K562 (cell line): ENCODE data around the gene PTPRF. TPM values are rescaled to one million over a fixed set of nuclear protein-coding genes. Genes with fewer than 3 reads are reported as not detected.

Experiments used
- ATAC-seq: fragments of 200-7000 bp; cut with Tn5 transposase; 3 replicates; pipeline ENCODE4 v1.9.1; 2020; ENCODE audit warnings: moderate library complexity
- BruUV-seq: library from RNA; stranded (reverse); fragments of 400-500 nt; replicated peaks from 2 replicates; lab custom pipeline; 2021; lab: Mats Ljungman, UMichigan
- CTCF ChIA-PET: fragments of 300-600 bp; formaldehyde crosslinking; extraction: SDS; loops from one replicate; lab custom pipeline; 2021; ENCODE audit warnings: low intra/inter-chr PET ratio; lab: Yijun Ruan, JAX
- POLR2A ChIA-PET: fragments of 300-600, 350-650 bp; sonication (Branson Sonifier 250); formaldehyde crosslinking; extraction: SDS; loops from one replicate; lab custom pipeline; 2021; ENCODE audit warnings: antibody characterized with exemption, inconsistent platforms; lab: Yijun Ruan, JAX
- DNase-seq, 4 experiments: peaks; one replicate each; pipeline versions ENCODE4 v3.0.0 to v3.0.0-alpha.2; 2011 to 2018; ENCODE audit warnings: low spot score in 3 of 4, mixed read lengths in 3 of 4; ENCODE audit errors: extremely low read depth in 1 of 4
- FAIRE-seq: peaks from 2 replicates; lab custom pipeline; 2011; peaks lifted over from hg19 to GRCh38; lab: Jason Lieb, UNC
- H2AFZ ChIP-seq: 2 replicates; pipeline ENCODE4 v1.6.0; 2011; ENCODE audit warnings: low read depth, low read length, control low read depth, inconsistent platforms
- H3K27ac ChIP-seq: fragments of 200-600 bp; 3 replicates; pipeline ENCODE4 v1.8.0; 2011; ENCODE audit warnings: low read depth, mild to moderate bottlenecking, control low read depth, inconsistent platforms, low read length, moderate library complexity, mixed read lengths; ENCODE audit errors: extremely low read depth
- H3K27me3 ChIP-seq, 2 experiments: fragments of 300-600 bp in 1 of 2; 2 replicates in 1 of 2; 3 replicates in 1 of 2; pipeline versions ENCODE4 v1.6.0 to v1.8.0; 2011; ENCODE audit warnings: inconsistent platforms in 2 of 2, low read length in 2 of 2, mild to moderate bottlenecking in 1 of 2, mixed read lengths in 1 of 2, moderate library complexity in 1 of 2; ENCODE audit not compliant: control insufficient read depth in 2 of 2, insufficient read depth in 2 of 2
- H3K36me3 ChIP-seq: fragments of 300-600 bp; 3 replicates; pipeline ENCODE4 v1.8.0; 2011; ENCODE audit warnings: mild to moderate bottlenecking, low read length, inconsistent platforms; ENCODE audit not compliant: control insufficient read depth, insufficient read depth
- H3K4me1 ChIP-seq, 2 experiments: fragments of 200-600 bp in 1 of 2; replicated peaks in 1 of 2; 2 replicates in 1 of 2; 3 replicates in 1 of 2; pipeline versions ENCODE4 v1.5.1 to v1.8.0; 2011; ENCODE audit warnings: inconsistent platforms in 2 of 2, low read length in 2 of 2, mild to moderate bottlenecking in 1 of 2, mixed read lengths in 1 of 2, moderate library complexity in 1 of 2; ENCODE audit not compliant: control insufficient read depth in 2 of 2, insufficient read depth in 2 of 2
- H3K4me2 ChIP-seq: 2 replicates; pipeline ENCODE4 v1.6.1; 2011; ENCODE audit warnings: low read length, control low read depth, inconsistent platforms, mixed read lengths; ENCODE audit not compliant: insufficient read depth
- H3K4me3 ChIP-seq: fragments of 200-600 bp; sonication (generic), shearing (Covaris generic); 2 replicates; pipeline ENCODE4 v1.5.1; 2016; ENCODE audit warnings: control low read depth, inconsistent platforms
- H3K79me2 ChIP-seq: fragments of 200-600 bp; 3 replicates; pipeline ENCODE4 v1.8.0; 2011; ENCODE audit warnings: low read length, inconsistent platforms; ENCODE audit not compliant: control insufficient read depth, insufficient read depth
- H3K9ac ChIP-seq, 2 experiments: 2 replicates each; pipeline versions ENCODE4 v1.6.0 to v1.6.1; 2011; ENCODE audit warnings: low read depth in 2 of 2, low read length in 2 of 2, control low read depth in 1 of 2, inconsistent platforms in 1 of 2, mild to moderate bottlenecking in 1 of 2, mixed read lengths in 1 of 2; ENCODE audit not compliant: insufficient read depth in 1 of 2
- H3K9me1 ChIP-seq: one replicate; pipeline ENCODE4 v1.6.0; 2011; ENCODE audit warnings: inconsistent platforms, mild to moderate bottlenecking, low read length, moderate library complexity; ENCODE audit not compliant: control insufficient read depth, insufficient read depth
- H3K9me3 ChIP-seq: replicated peaks from 2 replicates; pipeline ENCODE4 v1.5.1; 2011; ENCODE audit warnings: low read depth, low read length, inconsistent platforms; ENCODE audit not compliant: control insufficient read depth, insufficient read depth
- H4K20me1 ChIP-seq: replicated peaks from 2 replicates; pipeline ENCODE4 v1.6.1; 2011; ENCODE audit warnings: low read length, inconsistent platforms, mixed read lengths; ENCODE audit not compliant: control insufficient read depth, insufficient read depth
- ATF7 ChIP-seq: fragments of 450-650 bp; IDR thresholded peaks from 2 replicates; pipeline ENCODE4 v1.7.1; 2014; ENCODE audit warnings: mild to moderate bottlenecking, moderate library complexity
- CXXC5 ChIP-seq: fragments of 250-450 bp; sonication (Bioruptor Pico); IDR thresholded peaks from 2 replicates; pipeline ENCODE4 v1.8.0; 2022; ENCODE audit warnings: inconsistent platforms, mild to moderate bottlenecking, moderate library complexity
- FOXK2 ChIP-seq, 2 experiments: fragments of 450-650 bp; IDR thresholded peaks in 1 of 2; conservative IDR thresholded peaks in 1 of 2; 2 replicates each; pipeline ENCODE4 v1.6.1; 2016; ENCODE audit warnings: low read depth in 2 of 2, mild to moderate bottlenecking in 1 of 2
- FOXM1 ChIP-seq, 2 experiments: fragments of 450-650 bp in 1 of 2; sonication (generic) in 1 of 2; formaldehyde crosslinking in 1 of 2; IDR thresholded peaks; 2 replicates each; pipeline versions ENCODE4 v1.6.1 to v1.9.0; 2017 to 2022; ENCODE audit warnings: low read depth in 2 of 2, mild to moderate bottlenecking in 2 of 2, missing genetic modification reagents in 1 of 2, moderate library complexity in 1 of 2
- HDAC6 ChIP-seq: IDR thresholded peaks from 2 replicates; pipeline ENCODE4 v1.6.1; 2012; ENCODE audit warnings: low read depth, mild to moderate bottlenecking, control low read depth, inconsistent platforms, low read length, moderate library complexity
- HDGF ChIP-seq: fragments of 450-650 bp; IDR thresholded peaks from 2 replicates; pipeline ENCODE4 v1.6.1; 2016
- HMG20B ChIP-seq: fragments of 250-450 bp; sonication (Bioruptor Pico); IDR thresholded peaks from 2 replicates; pipeline ENCODE4 v1.5.0; 2021; ENCODE audit warnings: mild to moderate bottlenecking
- NFRKB ChIP-seq: fragments of 450-650 bp; IDR thresholded peaks from 2 replicates; pipeline ENCODE4 v1.6.1; 2016; ENCODE audit warnings: low read depth
- POLR2AphosphoS5 ChIP-seq: IDR thresholded peaks from 2 replicates; pipeline ENCODE4 v1.6.1; 2011; ENCODE audit warnings: mild to moderate bottlenecking, low read depth, low read length, moderate library complexity; ENCODE audit not compliant: control insufficient read depth, insufficient read depth
- RBM17 ChIP-seq: fragments of 200-400 bp; formaldehyde crosslinking; IDR thresholded peaks from 2 replicates; pipeline ENCODE4 v1.6.1; 2017; ENCODE audit warnings: low read depth, mild to moderate bottlenecking, low read length, borderline replicate concordance
- SREBF2 ChIP-seq: sonication (generic); formaldehyde crosslinking; IDR thresholded peaks from 2 replicates; pipeline ENCODE4 v1.4.0; 2020; ENCODE audit warnings: mild to moderate bottlenecking, missing genetic modification reagents
- SRF ChIP-seq, 2 experiments: fragments of 250-450, 450-650 bp in 1 of 2; sonication (Bioruptor Pico) in 1 of 2; sonication (generic) in 1 of 2; formaldehyde crosslinking; IDR thresholded peaks; 2 replicates each; pipeline versions ENCODE4 v1.5.0 to v1.5.1; 2020 to 2022; ENCODE audit warnings: mild to moderate bottlenecking in 1 of 2, missing genetic modification reagents in 1 of 2
- TEAD1 ChIP-seq, 2 experiments: fragments of 450-650 bp in 1 of 2; sonication (generic) in 1 of 2; formaldehyde crosslinking; IDR thresholded peaks; 2 replicates each; pipeline versions ENCODE4 v1.4.0 to v1.8.0; 2020 to 2022; ENCODE audit warnings: mild to moderate bottlenecking in 2 of 2, missing genetic modification reagents in 1 of 2
- ZBTB8A ChIP-seq: fragments of 450-650 bp; IDR thresholded peaks from 2 replicates; pipeline ENCODE4 v1.6.1; 2018; ENCODE audit warnings: mild to moderate bottlenecking, moderate library complexity; ENCODE audit not compliant: partially characterized antibody
- WGBS: fragments of 100-300 bp; shearing (Covaris generic); methylation state at CpG from one replicate; pipeline ENCODE4 v1.1.6; 2016; ENCODE audit warnings: low coverage, mixed read lengths; ENCODE audit not compliant: insufficient coverage; ENCODE audit errors: missing lambda C conversion rate; 5-methylcytosine and 5-hydroxymethylcytosine counted together
- in situ Hi-C: fragments of 300-500 bp; cut with MboI; formaldehyde crosslinking; loops from 4 replicates; pipeline ENCODE4 v1.15.0; 2018; ENCODE audit warnings: inconsistent platforms, mixed read lengths
- intact Hi-C: fragments of 100-400 bp; cut with micrococcal nuclease; formaldehyde crosslinking; loops from 2 replicates; pipeline ENCODE4 v1.14.2; 2022
- polyA plus RNA-seq, 8 experiments: library from polyadenylated mRNA; depleted of rRNA in 4 of 8; stranded (reverse) in 5 of 8; unstranded in 3 of 8; fragments of >200 nt; fragmentation: Nextera tagmentation in 2 of 8; fragmentation: Illumina TruSeq in 1 of 8; extraction: Ambion mirVana in 2 of 8; extraction: Trizol in 1 of 8; gene quantifications; 2 replicates each; pipeline versions ENCODE4 v1.2.1 to v1.2.3, GENCODE V29; 2011 to 2014; ENCODE audit warnings: inconsistent platforms in 1 of 8, missing spikeins in 1 of 8
- total RNA-seq, 7 experiments: library from RNA; depleted of rRNA in 6 of 7; stranded (reverse); fragments of >200 nt in 6 of 7; fragmentation: Illumina TruSeq in 2 of 7; extraction: Trizol in 2 of 7; gene quantifications; 2 replicates each; pipeline versions ENCODE4 v1.2.1 to v1.2.3, GENCODE V29; 2011 to 2021; ENCODE audit warnings: low replicate concordance in 1 of 7
- TF ChIP-seq, protein P1 (sequence below), 2 experiments: fragments of 450-650 bp; IDR thresholded peaks; 2 replicates each; pipeline ENCODE4 v1.6.1; 2016
- TF ChIP-seq, protein P2 (sequence below): IDR thresholded peaks from 2 replicates; pipeline ENCODE4 v1.6.1; 2011; ENCODE audit warnings: borderline replicate concordance, low read depth, mild to moderate bottlenecking, moderate library complexity, low read length; ENCODE audit not compliant: insufficient read depth, poor library complexity, severe bottlenecking

The PTPRF gene
- total and polyA plus RNA-seq, 9 of the 15 experiments (the other 6 are each of a cell fraction or from before 2014, with no cell fraction given) = 0.13 to 4.3 (median 1.1) TPM

DNA sequence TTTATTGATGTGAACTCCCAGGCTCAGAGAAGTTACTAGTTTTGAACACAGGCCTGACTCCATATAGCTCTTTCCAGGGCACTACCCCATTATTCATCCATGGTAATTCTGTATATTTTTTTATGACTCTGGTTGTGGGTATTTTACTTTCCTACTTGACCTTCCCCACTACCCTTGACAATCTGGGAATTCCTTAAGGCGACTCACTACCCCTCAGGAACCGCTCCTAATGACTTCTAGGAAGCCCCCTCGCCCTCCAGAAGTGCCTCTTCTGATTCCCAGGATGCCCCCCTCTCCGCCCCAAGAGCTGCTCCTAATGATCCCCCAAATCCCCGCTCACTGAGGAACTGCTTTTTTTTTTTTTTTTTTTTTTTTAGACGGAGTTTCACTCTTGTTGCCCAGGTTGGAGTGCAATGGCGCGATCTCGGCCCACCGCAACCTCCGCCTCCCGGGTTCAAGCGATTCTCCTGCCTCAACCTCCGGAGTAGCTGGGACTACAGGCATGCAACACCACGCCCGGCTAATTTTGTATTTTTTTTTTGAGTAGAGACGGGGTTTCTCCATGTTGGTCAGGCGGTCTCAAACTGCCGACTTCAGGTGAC lies 118.3 kb downstream of the PTPRF start:
- Histone ChIP-seq H4K20me1 (0 out of 2 replicates have a peak, but pooled peaks cover 5% of the 10 kb centered on the region), H3K4me3 (peak overlapping the region; percentile 81), H3K79me2 (peaks cover 24% of the 10 kb centered on the region), H3K9me3 (no peaks in the 10 kb centered on the region), H3K4me2 (peak overlapping the region; percentile 97), H3K36me3 (peaks cover 10% of the 10 kb centered on the region), H3K27me3 (peaks cover 7 to 15% of the 10 kb centered on the region in 2 experiments; a peak in 4 of 5 replicates), H3K9me1 (no peaks in the 10 kb centered on the region), H2AFZ (peak overlapping the region; percentile 91), H3K4me1 (peaks cover 3 to 14% of the 10 kb centered on the region in 2 experiments), H3K27ac (0 out of 3 replicates have a peak overlapping the region, but pooled peaks have one; percentile 27), H3K9ac (peak overlapping the region in 1 of 2 experiments; percentile 11; a peak in 1 of 4 replicates)
- WGBS = 86% methylated on average over 10 of the region's 19 CpGs
- no TSS peak for BruUV-seq
- ATAC-seq = no peak
- in situ Hi-C loops (no loop called here), intact Hi-C loops (no loop called here)
- ChIA-PET POLR2A (interaction anchor here (0.5 to 3.8 kb wide), 5 partner anchors 8 to 18 kb away, joined by 3 to 28 read pairs (median 6); no protein-coding TSS in a partner anchor), CTCF (no interaction called here)
- DNase-seq = no peak
- TF ChIP-seq SRF (CRISPR knock-in tag; IDR thresholded peaks at IDR 0.05) (no peak), FOXK2 (conservative IDR thresholded peaks at IDR 0.05 in 1 of 2, IDR thresholded peaks at IDR 0.05 in 1 of 2; ENCODE audit: low read depth in 2 of 2) (no peak), RBM17 (no peak), NFRKB (0 out of 2 replicates have a peak, but pooled peaks have one; percentile 9), FOXM1 (IDR thresholded peaks at IDR 0.05; ENCODE audit: low read depth) (no peak), FOXM1 (CRISPR knock-in tag; IDR thresholded peaks at IDR 0.05; ENCODE audit: low read depth) (no peak), ATF7 (no peak), ZBTB8A (no peak), TEAD1 (CRISPR knock-in tag; IDR thresholded peaks at IDR 0.05) (no peak), SREBF2 (CRISPR knock-in tag) (no peak), HMG20B (CRISPR knock-in tag) (no peak), HDAC6 (no peak), CXXC5 (no peak), HDGF (no peak), POLR2AphosphoS5 (no peak)
- TF ChIP-seq, protein P1, sequence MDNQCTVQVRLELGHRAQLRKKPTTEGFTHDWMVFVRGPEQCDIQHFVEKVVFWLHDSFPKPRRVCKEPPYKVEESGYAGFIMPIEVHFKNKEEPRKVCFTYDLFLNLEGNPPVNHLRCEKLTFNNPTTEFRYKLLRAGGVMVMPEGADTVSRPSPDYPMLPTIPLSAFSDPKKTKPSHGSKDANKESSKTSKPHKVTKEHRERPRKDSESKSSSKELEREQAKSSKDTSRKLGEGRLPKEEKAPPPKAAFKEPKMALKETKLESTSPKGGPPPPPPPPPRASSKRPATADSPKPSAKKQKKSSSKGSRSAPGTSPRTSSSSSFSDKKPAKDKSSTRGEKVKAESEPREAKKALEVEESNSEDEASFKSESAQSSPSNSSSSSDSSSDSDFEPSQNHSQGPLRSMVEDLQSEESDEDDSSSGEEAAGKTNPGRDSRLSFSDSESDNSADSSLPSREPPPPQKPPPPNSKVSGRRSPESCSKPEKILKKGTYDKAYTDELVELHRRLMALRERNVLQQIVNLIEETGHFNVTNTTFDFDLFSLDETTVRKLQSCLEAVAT (IDR thresholded peaks at IDR 0.05) = peak in 1 of 2 experiments; percentile 82; a peak in 1 of 4 replicates
- TF ChIP-seq, protein P2, sequence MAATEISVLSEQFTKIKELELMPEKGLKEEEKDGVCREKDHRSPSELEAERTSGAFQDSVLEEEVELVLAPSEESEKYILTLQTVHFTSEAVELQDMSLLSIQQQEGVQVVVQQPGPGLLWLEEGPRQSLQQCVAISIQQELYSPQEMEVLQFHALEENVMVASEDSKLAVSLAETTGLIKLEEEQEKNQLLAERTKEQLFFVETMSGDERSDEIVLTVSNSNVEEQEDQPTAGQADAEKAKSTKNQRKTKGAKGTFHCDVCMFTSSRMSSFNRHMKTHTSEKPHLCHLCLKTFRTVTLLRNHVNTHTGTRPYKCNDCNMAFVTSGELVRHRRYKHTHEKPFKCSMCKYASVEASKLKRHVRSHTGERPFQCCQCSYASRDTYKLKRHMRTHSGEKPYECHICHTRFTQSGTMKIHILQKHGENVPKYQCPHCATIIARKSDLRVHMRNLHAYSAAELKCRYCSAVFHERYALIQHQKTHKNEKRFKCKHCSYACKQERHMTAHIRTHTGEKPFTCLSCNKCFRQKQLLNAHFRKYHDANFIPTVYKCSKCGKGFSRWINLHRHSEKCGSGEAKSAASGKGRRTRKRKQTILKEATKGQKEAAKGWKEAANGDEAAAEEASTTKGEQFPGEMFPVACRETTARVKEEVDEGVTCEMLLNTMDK = no peak
- FAIRE-seq = no peak
